Measurements from ENCODE around the gene RNF113B. TPM values are rescaled to one million over a fixed set of nuclear protein-coding genes. Genes with fewer than 3 reads are reported as not detected.

RNF113B gene
- total RNA-seq, 1 donor from 2014 or later, result not detected

DNA sequence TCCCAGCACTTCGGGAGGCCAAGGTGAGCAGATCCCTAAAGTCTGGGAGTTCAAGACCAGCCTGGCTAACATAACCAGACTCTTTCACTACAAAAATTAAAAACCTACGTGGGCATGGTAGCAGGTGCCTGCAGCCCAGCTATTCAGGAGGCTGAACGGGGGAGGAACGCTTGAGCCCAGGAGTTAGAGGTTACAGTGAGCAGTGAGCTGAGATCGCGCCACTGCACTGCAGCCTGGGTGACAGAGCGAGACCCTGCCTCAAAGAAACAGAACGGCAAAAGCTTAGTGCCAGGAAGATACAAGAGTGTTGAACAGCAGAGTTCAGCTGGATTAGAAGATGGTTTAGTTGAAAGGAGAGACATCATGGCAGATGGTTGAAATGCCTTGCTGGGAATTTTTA, 24.1 kb upstream of the RNF113B start:
- H3K27ac Mint-ChIP-seq, result no peak overlapping the region
- no peak for DNase-seq (ENCODE audit: extremely low spot score, unreplicated experiment)
- no peaks in the 10 kb centered on the region for H3K27me3 Mint-ChIP-seq
- peak overlapping the region; percentile 70 for H3K4me3 Mint-ChIP-seq
- H3K4me1 Mint-ChIP-seq (ENCODE audit: unreplicated experiment), result peaks cover 38% of the 10 kb centered on the region
- TF ChIP-seq, protein P1, sequence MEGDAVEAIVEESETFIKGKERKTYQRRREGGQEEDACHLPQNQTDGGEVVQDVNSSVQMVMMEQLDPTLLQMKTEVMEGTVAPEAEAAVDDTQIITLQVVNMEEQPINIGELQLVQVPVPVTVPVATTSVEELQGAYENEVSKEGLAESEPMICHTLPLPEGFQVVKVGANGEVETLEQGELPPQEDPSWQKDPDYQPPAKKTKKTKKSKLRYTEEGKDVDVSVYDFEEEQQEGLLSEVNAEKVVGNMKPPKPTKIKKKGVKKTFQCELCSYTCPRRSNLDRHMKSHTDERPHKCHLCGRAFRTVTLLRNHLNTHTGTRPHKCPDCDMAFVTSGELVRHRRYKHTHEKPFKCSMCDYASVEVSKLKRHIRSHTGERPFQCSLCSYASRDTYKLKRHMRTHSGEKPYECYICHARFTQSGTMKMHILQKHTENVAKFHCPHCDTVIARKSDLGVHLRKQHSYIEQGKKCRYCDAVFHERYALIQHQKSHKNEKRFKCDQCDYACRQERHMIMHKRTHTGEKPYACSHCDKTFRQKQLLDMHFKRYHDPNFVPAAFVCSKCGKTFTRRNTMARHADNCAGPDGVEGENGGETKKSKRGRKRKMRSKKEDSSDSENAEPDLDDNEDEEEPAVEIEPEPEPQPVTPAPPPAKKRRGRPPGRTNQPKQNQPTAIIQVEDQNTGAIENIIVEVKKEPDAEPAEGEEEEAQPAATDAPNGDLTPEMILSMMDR (conservative IDR thresholded peaks at IDR 0.05), result no peak
- H3K36me3 Mint-ChIP-seq, result peaks cover 28% of the 10 kb centered on the region
- H3K9me3 Mint-ChIP-seq, result peaks cover 7% of the 10 kb centered on the region

- Mint-ChIP-seq H3K4me1 (ENCODE audit: unreplicated experiment) (peaks cover 41% of the 10 kb centered on the region), H3K9me3 (no peaks in the 10 kb centered on the region), H3K4me3 (peak overlapping the region; percentile 44), H3K27me3 (no peaks in the 10 kb centered on the region), H3K27ac (peak overlapping the region; percentile 69), H3K36me3 (peaks cover 23% of the 10 kb centered on the region)
- no peak for DNase-seq (ENCODE audit: extremely low spot score, unreplicated experiment)
- TF ChIP-seq, protein P1 (conservative IDR thresholded peaks at IDR 0.05), result no peak
Measured at GRCh38 chr13:98200211-98200878, 23.3 kb upstream of the RNF113B start.

DNA sequence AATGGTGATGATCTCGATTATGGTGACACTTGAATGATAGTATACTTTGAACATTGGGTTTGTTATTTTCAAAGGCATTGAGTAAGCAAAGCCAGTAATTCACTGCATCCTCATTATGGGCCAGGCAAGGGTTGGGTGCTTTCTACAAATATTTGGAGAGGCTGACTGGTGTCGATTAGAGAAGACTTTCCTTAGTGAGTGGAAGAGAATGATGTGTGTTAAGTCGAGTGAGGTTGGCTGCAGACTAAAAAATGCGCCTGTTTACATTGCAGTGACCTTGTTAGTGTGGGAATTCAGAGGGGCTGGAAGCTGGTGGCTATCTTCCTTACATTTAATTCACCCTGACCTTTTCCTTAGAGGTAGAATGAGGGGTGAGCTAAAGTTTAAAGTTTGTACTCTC, 22.4 kb upstream of the RNF113B start:
- Mint-ChIP-seq H3K4me1 (ENCODE audit: unreplicated experiment) (peaks cover 41% of the 10 kb centered on the region), H3K4me3 (peak overlapping the region; percentile 24)

DNA sequence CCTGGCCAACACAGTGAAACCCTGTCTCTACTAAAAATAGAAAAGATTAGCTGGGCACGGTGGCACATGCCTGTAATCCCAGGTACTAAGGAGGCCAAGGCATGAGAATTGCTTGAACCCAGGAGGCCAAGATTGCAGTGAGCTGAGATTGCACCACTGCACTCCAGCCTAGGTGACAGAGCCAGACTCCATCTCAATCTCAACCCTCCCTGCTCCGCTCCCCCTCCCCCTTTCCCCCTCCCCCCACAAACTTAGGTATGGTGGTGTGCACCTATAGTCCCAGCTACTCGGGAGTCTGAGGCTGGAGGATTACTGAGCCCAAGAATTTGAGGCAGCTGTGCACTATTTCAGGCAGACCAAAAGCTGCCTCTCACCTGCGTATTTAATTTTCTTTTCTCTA, 21.6 kb upstream of the RNF113B start:
- no peaks in the 10 kb centered on the region for H3K27me3 Mint-ChIP-seq

More for the DNA sequence above, 22.4 kb upstream of the RNF113B start:
- Mint-ChIP-seq H3K27ac (peak overlapping the region; percentile 15), H3K27me3 (no peaks in the 10 kb centered on the region), H3K36me3 (peaks cover 19% of the 10 kb centered on the region), H3K9me3 (no peaks in the 10 kb centered on the region)
- no peak for DNase-seq (ENCODE audit: extremely low spot score, unreplicated experiment)
- TF ChIP-seq, protein P1 (conservative IDR thresholded peaks at IDR 0.05), result no peak

GRCh38 chr13:98195054-98195791, 18.2 kb upstream of the RNF113B start:
- H3K4me3 Mint-ChIP-seq, result no peak overlapping the region
- H3K9me3 Mint-ChIP-seq, result no peaks in the 10 kb centered on the region
- peaks cover 31% of the 10 kb centered on the region for H3K4me1 Mint-ChIP-seq (ENCODE audit: unreplicated experiment)
- no peak overlapping the region for H3K27ac Mint-ChIP-seq
- no peaks in the 10 kb centered on the region for H3K27me3 Mint-ChIP-seq
- no peak for DNase-seq (ENCODE audit: extremely low spot score, unreplicated experiment)
- TF ChIP-seq, protein P1 (conservative IDR thresholded peaks at IDR 0.05), result no peak
- peaks cover 16% of the 10 kb centered on the region for H3K36me3 Mint-ChIP-seq

More for the DNA sequence above, 21.6 kb upstream of the RNF113B start:
- peaks cover 41% of the 10 kb centered on the region for H3K4me1 Mint-ChIP-seq (ENCODE audit: unreplicated experiment)
- H3K9me3 Mint-ChIP-seq, result no peaks in the 10 kb centered on the region
- TF ChIP-seq, protein P1 (conservative IDR thresholded peaks at IDR 0.05), result no peak
- H3K27ac Mint-ChIP-seq, result no peak overlapping the region
- peaks cover 19% of the 10 kb centered on the region for H3K36me3 Mint-ChIP-seq
- DNase-seq (ENCODE audit: extremely low spot score, unreplicated experiment), result no peak
- H3K4me3 Mint-ChIP-seq, result no peak overlapping the region
